ENCODE results near the gene AGBL1.
"Not testable (repeated sequence)": the region's sequence is repeated elsewhere in the genome, so short reads cannot be mapped to it uniquely, and the experiment has no call there.

AGBL1 gene

GRCh38 chr15:86087808-86088207 is 8.1 kb downstream of the AGBL1 start:
- no peak for DNase-seq

GRCh38 chr15:86089422-86089821 is 9.8 kb downstream of the AGBL1 start:
- DNase-seq = no peak

- DNase-seq = no peak
Observed at GRCh38 chr15:86101818-86102217, 22.1 kb downstream of the AGBL1 start.

GRCh38 chr15:86103825-86104224 is 24.2 kb downstream of the AGBL1 start:
- no peak for DNase-seq

- no peak for DNase-seq
Observed at GRCh38 chr15:86106306-86106705, 26.6 kb downstream of the AGBL1 start.

GRCh38 chr15:86115145-86115801 is 35.6 kb downstream of the AGBL1 start:
- DNase-seq = no peak

- no peak for DNase-seq
Observed at GRCh38 chr15:86121568-86122225, 42.0 kb downstream of the AGBL1 start.

GRCh38 chr15:86122691-86123391 is 43.2 kb downstream of the AGBL1 start:
- DNase-seq = not testable (repeated sequence)

GRCh38 chr15:86125775-86126174 is 46.1 kb downstream of the AGBL1 start:
- DNase-seq = no peak

- no peak for DNase-seq
Observed at GRCh38 chr15:86127547-86127946, 47.9 kb downstream of the AGBL1 start.

- no peak for DNase-seq
Observed at GRCh38 chr15:86135041-86135440, 55.4 kb downstream of the AGBL1 start.

GRCh38 chr15:86136861-86137260 is 57.2 kb downstream of the AGBL1 start:
- no peak for DNase-seq

- no peak for DNase-seq
Observed at GRCh38 chr15:86138798-86139197, 59.1 kb downstream of the AGBL1 start.

- DNase-seq = peak; percentile 11
Observed at GRCh38 chr15:86139828-86140227, 60.2 kb downstream of the AGBL1 start.

- no peak for DNase-seq
Observed at GRCh38 chr15:86154705-86155104, 75.0 kb downstream of the AGBL1 start.

- no peak for DNase-seq
Observed at GRCh38 chr15:86155551-86155950, 75.9 kb downstream of the AGBL1 start.

GRCh38 chr15:86157606-86158293 is 78.1 kb downstream of the AGBL1 start:
- DNase-seq = no peak

GRCh38 chr15:86159468-86159867 is 79.8 kb downstream of the AGBL1 start:
- no peak for DNase-seq

- DNase-seq = no peak
Observed at GRCh38 chr15:86161250-86161649, 81.6 kb downstream of the AGBL1 start.

- DNase-seq = no peak
Observed at GRCh38 chr15:86162172-86162591, 82.5 kb downstream of the AGBL1 start.

- no peak for DNase-seq
Observed at GRCh38 chr15:86162641-86163040, 83.0 kb downstream of the AGBL1 start.

GRCh38 chr15:86163816-86164215 is 84.1 kb downstream of the AGBL1 start:
- no peak for DNase-seq

GRCh38 chr15:86164232-86164898 is 84.7 kb downstream of the AGBL1 start:
- no peak for DNase-seq
